Raji (cell line): ENCODE results near the gene PXYLP1.

Source experiments
- POLR2A ChIP-seq: IDR thresholded peaks from 2 replicates; pipeline ENCODE4 v1.6.1; 2011; ENCODE audit warnings: low read depth, low read length, control low read depth; ENCODE audit not compliant: insufficient read depth

The PXYLP1 gene

DNA sequence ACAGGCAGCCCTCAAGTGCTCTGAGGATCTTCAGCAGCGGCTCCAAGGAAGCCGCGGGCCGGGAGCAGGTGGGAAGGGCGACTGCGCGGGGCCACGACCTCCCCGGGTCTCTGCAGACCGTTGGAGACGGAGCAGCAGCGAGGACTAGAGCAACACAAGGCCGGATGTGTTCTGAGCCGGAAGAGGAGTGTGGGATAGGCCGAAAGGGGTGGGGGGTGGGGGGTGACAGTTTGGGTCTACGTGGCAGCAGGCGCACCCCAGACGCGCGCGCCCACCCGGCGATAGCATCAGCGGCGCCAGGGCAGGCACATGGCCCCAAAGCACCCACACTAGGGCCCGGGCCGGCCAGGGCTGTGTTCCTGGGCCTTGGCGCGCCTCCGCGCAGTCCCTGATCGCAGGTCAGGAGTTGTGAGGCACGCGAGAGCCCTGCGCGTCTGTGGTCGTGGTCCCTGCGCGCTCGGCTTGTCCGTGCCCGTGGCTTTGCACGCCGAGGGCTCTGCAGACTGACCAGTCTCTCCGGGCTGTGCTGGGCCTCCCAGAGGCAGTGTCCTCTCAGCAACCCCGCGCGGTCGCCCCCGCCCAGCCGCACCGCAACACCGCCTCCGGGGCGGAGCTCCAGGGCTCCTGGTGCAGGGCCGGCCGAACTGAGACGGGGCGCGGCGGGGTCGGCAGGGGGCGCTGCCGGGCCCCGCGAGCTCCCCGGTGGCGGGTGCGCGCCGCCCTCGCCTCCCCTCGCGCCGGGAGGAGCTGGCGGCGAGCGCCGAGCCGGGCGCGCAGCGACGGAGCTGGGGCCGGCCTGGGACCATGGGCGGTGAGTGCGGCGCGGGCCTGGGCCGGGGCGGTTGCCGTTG lies at the start of gene PXYLP1:
PXYLP1 (plus strand) TSS at position 725 of the 851 bp plus-strand sequence. CDS start 28,351 bp downstream, outside the sequence.
- no peak for TF ChIP-seq POLR2A

DNA sequence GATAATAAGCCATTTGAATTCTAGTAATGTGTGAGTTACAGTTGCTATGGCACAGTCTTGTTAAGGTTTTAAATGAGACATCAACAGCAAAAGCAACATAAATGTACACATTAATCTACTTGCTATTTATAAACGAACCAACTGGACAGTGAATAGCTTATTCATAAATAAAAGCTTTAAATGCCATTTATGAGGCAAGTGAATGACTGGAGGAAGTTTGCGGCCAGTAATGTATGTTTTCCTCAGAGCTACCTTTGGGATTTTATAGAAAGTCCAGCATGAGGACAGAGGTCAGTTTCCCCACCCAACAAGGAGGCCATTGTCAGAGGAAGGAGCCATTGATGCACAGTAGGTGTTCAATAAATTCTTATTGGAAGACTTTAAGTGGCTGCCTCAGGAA lies 48.0 kb upstream of the PXYLP1 start:
- TF ChIP-seq POLR2A: no peak

- no peak for TF ChIP-seq POLR2A
Measured at GRCh38 chr3:141184430-141184829, 47.2 kb upstream of the PXYLP1 start.

DNA sequence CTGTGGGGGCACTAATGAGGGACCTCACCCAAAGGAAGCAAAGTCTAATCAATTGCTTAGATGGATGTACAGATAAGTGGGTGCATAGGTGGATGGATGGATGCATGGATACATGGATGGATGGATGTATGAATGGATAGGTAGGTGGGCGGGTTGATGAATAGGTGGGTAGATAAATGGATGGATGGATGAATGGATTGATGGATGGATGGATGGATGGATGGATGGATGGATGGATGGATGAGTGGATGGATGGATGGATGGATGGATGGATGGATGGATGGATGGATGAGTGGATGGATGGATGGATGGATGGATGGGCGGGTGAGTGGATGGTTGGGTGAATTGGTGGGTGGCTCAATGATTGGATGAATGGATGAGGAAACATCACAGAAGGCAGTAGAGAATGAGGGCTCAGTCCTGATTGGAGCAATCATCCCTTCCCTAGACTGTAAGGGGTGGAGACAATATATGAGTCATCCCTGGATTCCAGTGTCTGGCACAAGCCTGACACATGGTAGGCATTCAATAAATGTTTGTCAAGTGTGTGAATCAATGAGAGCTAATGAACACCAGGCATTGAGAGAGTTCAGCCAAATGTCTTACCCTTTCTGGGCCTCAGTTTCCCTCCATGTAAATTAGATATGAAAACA lies 40.4 kb upstream of the PXYLP1 start:
- TF ChIP-seq POLR2A: no peak

- TF ChIP-seq POLR2A: no peak
Measured at GRCh38 chr3:141192345-141192744, 39.3 kb upstream of the PXYLP1 start.

GRCh38 chr3:141193066-141193830 lies 38.4 kb upstream of the PXYLP1 start:
- no peak for TF ChIP-seq POLR2A

DNA sequence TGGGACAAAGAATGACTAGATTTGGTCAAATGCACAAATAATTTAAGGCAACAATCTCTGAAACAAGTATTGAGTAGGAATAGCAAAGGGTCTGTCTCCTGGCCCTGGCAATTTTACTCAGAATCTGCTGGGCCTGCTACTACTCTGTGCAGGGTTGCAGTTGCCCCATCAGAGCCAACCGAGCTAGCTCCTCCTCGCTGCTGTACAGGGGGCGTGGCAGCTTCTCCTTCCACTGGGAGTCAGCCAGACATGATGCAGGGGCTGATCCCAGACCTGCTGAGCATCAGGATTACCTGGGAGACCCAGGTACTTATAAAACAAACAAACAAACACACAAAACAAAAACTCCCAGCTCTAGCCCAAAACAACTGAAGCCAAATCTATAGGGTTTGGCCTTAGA lies 30.5 kb upstream of the PXYLP1 start:
- TF ChIP-seq POLR2A: no peak

- no peak for TF ChIP-seq POLR2A
Measured at GRCh38 chr3:141202682-141203081, 28.9 kb upstream of the PXYLP1 start.

DNA sequence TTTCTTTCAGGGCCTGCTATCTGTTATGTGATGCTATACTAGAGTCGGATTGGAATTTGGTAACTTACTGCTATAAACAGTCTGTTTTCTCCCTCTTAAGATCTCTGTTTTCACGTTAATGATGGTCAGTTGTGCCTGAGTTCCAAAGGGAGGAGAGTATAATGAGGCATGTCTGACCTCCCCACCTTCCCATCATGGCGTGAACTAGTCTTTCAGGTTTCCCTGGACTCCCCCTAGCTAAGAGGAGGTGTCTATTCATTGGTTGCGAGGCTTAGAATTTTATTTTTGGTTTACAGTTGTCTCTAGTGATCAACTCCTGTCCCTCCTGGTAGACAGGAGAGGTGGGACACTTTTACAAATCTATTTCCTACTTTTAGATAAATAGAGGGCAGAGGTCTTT lies 27.8 kb upstream of the PXYLP1 start:
- TF ChIP-seq POLR2A: no peak

DNA sequence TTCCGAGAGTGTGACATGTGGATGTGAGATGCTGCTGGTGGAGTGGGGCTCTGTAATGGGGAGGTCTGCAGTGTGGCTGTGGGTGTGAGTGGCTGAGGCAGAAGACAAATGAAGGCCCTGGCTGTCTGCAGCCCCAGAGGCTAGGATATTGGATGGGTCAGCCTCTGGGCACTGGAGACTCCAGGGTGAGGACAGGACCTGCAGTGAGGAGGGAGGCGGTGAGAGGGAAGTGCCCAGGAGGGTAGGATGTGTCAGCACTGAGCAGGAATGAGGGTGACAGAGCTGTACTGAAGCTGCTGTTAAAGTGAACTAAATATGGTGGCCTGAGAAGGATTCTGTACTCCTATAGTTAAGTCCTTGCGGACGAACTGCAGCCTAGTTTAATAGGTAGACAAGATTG lies 27.3 kb upstream of the PXYLP1 start:
- TF ChIP-seq POLR2A: no peak

- no peak for TF ChIP-seq POLR2A
Measured at GRCh38 chr3:141212101-141212500, 19.5 kb upstream of the PXYLP1 start.

DNA sequence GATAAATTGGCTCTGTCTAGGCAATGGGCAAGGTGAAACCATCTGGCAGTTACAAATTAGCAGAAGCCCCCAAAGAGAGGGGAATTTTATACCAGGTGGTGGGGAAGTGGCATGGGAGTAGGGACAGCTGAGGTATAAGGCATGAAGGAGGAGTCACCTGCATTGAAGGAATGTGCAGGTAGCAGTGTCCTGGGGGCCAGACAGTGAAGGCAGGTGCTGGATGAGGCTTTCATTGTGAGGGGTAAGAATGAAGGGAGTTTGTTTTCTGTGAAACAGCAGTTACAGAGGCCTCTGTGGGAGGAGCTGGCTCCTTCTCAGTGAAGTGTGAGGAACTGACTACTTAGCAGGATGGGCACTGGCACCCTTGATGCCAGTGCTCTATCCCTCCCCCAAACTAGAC lies 19.1 kb upstream of the PXYLP1 start:
- TF ChIP-seq POLR2A: no peak

DNA sequence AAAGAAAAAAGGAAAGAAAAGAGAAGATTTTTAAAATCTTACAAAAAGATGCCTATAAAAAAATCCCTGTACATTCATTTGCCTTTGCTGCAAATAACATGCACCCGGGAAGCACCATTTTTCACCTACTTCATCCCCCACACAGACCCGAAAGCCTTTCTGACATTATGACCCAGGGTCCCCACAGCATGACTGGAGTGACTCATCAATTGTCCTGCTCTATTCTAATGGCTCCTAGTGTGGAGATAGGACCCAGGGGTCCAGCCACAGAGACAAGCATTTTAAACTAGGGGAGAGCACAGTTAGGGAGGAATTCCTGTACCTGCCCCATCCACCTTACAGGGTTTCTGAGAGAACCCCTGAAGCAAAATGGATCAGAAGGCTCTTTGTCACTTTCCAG lies 14.7 kb upstream of the PXYLP1 start:
- no peak for TF ChIP-seq POLR2A

DNA sequence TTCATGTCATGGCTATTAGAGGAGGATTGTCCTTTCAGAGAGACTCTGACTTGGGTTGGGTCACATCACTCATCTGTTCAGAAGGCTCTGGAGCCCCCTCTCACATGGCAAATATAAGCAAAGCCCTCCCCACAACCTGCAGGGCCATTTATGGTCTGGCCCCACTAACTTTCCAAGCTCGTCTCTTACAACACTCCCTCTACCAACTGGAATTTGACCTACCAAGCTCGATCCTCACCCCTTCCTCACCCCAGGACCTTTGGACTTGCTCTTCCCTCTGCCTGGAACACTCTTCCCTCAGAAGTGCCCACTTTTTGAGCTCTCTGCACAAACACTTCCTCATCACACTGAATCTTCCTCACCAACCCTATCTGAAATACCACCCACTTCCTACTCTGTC lies 14.2 kb upstream of the PXYLP1 start:
- no peak for TF ChIP-seq POLR2A

GRCh38 chr3:141218162-141218835 lies 13.3 kb upstream of the PXYLP1 start:
- TF ChIP-seq POLR2A: no peak
